NAMALWA (cell line): ENCODE measurements around the gene FRMPD4.

Experiments
- DNase-seq: peaks from one replicate; pipeline ENCODE4 v3.0.0-alpha.2; 2015; ENCODE audit warnings: low spot score

The FRMPD4 gene

DNA sequence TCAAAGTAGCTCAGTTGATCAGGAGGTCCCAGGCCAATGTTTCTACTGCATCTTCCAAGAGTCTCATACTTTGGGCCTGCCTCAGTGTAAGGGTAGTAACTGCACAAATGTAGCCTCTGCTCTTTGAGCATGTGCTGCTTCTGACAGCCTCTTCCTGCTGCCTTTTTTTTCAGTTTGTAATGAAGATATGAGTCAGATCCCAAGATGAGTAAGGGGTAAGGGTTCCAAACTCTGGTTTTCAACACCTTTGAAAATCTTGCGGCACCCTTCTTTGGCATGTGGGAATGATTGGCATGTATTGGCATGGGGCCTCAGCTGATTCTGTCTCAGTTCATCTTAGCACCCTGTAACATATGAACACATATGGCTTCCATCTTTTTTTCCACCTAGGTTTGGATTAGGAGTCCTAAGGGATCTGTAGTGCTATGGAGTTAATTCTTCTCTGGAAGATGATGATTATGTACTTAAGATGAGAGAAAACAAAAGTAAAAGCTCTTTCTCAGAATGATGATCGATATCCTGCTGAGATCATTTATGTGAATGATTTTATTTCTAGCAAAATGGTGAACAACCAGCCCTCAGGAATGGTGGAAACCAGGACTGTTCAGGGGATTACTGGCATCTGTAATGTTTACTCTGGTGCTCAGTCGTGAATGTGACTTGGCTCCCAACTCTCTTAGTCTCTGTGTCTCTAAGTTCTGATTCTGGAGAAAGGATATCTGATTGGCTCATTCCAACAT is 534.3 kb downstream of the FRMPD4 start:
- DNase-seq, result no peak

DNA sequence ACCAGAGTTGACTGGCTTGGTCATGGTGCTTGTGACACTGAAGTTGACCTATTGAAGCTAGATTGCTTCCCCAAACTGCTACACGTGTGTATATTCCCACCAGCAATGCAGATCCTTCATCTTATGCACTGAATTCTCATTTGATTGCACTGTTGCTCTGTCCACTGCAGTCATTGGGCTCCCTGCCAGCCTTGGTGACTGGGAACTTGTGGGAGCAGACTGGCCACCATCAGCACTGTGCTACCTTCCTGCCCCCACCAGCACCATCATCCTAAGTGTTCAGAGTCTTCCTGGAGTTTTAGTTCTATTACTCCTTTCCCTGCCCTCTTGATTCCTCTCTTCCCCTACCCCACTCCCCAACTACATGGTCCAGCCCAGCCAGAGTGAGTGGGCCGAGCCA is 535.2 kb downstream of the FRMPD4 start:
- DNase-seq, result no peak

DNA sequence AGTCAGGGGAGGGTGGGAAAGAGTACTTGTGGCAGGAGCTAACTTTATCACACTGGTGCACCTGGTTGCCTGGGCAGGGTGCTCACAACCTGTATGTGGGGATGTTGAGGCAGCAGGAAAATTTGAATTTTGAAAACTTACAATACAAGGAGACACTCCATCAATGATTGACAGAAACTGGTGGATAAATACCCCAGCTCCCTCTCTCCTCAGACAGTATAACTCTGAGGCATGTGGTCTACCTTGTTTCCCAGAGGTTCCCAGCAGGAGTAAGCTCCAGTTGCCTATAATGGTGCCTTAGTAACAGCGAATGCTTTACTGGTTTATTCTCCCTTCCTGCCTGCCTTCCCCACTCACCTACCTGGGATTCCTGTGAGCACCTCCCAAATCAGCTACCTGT is 541.2 kb downstream of the FRMPD4 start:
- DNase-seq, result no peak

DNA sequence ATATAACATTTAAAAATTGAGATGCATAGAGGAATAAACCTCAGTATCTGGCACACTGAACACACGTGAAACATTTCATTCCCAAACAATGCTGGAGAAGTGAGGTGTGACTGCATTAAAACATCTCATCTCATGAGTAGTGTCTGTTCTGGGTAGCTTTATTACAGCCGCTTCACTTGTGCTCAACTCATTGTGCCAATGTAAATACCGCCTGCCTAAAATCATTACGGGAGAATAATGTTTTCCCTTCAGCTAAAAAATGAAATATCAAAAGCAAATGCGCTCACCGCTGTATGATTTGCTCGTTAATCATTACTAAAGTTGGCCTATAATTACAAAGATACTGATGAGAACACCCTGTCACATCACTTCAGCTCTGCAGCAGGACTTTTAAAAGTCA is 542.8 kb downstream of the FRMPD4 start:
- DNase-seq, result no peak

DNA sequence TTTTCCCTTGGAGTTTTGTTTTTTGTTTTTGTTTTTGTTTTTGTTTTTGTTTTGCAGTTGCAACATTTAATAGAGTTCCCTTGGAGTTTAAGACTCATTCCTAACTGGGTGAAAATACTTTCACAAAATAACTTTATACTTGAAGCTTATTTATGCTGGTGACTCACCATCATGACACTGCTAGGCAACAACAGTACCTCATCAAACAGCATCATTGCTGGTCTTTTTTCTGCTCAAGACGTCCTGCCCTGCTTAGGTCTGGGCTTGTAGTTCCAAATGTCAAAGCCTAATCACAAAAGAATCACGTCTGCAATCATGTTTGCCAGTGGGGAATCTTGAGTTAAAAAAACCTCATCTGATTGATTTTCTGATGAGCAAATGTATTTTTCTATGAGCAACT is 547.3 kb downstream of the FRMPD4 start:
- DNase-seq, result no peak

DNA sequence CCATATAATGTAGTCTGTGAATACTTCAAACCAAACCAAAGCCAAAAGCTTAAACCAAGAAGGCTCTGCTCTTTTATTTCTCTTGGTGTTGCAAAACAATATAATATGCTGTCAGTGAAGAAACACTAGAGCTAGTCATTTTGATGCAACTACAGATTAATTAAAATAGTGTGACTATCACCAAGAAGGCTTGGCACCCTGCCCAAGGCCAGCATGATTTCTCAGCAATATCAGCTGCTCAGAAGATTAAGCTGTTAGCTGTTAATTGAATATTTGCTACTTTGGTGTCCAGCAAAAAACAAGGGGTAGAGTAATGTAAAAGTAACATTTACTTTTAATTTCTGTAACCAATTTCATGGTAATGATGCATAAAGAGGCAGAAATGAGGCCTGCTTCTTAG is 548.1 kb downstream of the FRMPD4 start:
- no peak for DNase-seq

DNA sequence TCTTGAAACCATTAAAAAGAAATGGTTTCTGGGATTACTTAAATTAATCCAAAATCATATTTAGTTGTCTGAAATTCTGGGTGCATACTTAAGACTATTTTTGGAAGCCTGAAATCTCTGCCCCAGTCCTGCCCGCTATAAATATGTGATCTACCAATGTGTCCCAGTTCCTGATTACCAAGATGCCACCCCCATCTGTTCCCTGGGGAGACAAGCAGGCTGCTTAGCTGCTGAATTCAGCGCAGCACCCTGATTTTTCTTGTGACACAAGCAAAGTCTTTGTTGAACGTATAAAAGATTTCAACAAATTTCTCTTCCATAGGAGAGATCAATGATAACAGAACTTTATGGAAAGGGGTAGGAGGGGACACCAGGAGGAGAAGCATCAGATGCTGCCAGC is 552.4 kb downstream of the FRMPD4 start:
- no peak for DNase-seq

DNA sequence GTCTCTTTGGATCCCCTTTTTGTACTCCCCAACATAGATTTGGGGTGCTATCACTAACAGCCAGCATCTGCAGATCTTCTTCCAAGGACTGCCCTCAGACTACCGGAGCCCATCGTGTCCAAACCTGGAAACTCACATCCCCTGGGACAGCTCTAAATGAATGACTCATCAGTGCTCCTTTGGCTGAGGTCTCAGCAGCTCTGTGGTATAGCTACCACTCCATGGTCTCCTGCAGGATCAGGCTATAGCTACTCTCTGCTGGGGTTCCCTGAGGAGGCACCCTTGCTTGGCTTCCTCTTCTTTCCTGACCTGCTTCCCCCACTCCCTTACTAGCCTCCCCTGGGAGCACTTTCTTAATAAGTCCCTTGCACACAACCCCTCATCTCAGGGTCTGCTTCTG is 555.5 kb downstream of the FRMPD4 start:
- no peak for DNase-seq

DNA sequence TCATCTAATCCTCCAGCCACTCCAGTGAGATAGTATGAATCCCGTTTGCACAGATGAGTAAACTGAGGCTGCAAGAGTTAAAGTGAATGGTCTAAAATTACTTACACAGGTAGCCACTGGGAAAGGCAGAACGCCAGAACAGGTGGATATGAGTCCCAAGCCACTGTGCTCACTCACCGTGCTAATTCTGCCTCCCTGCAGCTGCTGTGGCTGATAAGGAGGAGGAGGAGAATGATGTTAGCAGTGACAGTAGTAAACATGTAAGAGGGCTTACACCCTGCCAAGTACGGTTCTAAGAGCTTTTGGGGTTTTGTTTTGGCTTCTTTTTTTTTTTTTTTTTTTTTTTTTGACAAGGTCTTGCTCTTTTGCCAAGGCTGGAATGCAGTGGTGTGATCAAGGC is 562.5 kb downstream of the FRMPD4 start:
- DNase-seq, result no peak

DNA sequence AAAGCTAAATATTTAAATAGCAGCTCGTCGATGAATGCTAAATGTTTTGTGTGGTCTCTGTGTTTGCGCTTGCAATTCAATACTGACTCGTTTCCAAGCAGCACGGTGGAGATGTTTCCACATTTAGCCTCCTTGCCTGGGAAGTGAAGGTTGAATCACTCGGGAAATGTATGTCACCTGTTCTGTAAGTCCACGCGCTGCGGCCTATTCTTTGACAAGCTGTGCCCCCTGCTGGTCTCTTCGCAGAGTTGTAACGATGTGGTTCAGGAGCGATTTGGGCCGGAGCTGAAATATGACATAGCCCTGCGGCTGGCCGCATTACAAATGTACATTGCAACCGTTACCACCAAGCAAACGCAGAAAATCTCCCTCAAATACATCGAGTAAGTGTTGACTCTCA is 563.4 kb downstream of the FRMPD4 start:
- peak; percentile 67 for DNase-seq

DNA sequence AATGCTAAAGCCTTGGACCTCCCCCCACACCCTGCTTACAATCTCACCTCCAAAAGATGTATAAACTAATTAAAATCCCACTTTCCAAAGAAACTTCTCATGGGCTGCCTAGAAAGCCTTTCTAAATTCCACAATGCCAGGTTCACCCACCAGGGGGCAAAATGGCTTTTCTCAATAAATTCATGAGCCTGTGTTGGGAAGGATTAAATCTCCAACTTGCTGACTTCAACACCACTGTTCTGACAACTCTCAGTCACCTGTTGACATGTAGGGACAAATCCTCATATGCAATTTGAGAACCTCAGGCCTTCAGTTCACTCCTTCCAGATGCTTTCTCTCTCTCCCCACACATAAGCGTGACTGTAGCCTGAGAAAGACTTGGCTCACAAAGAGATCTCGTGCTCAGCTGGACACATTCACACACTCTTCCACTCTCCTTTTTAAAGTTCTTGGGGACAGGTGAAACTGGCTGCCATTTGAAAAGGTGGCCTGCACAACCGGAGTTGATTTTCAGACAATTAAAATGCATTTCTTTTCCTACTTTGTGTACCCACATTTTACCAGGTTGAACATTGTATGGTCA is 564.3 kb downstream of the FRMPD4 start:
- peak; percentile 35 for DNase-seq

DNA sequence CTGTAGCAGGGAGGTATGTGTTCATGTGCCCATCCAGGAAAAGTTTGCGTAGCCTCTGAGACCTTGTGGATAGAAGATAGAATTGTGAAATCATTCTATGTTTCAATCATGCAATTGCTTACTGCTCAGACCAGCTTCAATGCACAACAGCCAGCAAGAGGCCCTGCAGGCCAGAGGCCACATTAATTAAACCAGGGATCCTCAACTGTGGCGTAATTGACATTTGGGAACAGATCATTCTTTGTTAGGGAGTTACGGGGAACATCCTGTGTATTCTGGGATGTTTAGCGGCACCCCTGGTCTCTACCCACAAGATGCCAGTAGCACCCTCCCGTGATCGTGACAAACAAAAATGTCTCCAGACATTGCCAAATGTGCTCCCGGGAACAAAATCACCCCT is 566.4 kb downstream of the FRMPD4 start:
- no peak for DNase-seq

DNA sequence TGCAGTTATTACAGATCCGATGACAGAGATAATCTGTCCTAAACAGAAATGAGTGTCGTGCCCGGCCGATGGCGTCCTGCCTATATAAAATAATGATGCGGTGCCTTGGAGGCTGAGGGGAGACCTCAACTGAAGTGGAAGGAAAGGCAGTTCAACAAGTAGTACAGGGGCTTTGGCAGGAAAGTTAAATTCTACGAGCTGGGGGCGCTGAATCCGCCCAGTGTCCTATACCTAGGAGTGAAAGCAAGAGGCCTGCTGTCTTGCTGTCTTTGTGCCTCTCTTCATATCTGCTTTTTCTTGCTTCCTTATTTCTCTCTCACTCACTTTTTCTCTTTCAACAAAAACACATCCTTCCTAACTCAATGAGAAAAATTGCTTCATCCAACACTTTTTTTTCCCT is 570.8 kb downstream of the FRMPD4 start:
- DNase-seq, result no peak

DNA sequence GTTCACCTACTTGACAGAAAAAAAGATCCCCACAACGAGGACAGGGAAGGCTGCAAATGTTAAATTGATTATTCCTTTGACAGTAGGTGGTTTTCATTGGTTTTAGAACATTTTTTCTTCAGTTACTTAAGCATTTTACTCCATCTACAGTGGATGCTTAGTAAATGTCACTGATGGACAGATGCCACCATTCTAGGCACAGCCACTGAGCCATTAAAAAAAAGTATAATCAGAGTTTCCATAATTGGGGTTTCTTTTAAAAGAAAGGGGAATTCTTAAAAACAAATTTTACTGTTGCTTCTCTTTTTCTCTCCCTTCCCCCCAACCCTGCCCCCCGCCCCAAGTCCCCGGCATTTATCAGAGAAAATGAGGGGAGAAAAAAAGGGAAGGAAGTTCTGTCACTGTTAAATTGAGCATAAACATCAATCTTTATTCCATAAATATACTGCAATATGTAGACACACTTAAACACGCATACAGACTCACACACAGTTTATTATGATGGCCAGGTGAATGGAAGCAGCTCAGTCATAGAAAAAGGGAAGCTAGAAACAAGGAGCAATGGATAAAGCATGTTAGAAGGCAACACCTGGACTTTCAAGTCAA is 573.3 kb downstream of the FRMPD4 start:
- no peak for DNase-seq

DNA sequence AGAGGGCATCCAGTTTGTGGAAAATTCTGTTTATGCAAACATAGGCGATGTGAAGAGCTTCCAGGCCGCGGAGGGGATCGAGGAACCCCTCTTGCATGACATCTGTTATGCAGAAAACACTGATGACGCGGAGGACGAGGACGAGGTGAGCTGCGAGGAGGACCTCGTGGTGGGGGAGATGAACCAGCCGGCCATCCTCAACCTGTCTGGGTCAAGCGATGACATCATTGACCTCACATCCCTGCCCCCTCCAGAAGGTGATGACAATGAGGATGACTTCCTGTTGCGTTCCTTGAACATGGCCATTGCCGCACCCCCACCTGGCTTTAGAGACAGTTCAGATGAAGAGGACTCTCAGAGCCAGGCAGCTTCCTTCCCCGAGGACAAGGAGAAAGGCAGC is 578.3 kb downstream of the FRMPD4 start:
- DNase-seq, result no peak

DNA sequence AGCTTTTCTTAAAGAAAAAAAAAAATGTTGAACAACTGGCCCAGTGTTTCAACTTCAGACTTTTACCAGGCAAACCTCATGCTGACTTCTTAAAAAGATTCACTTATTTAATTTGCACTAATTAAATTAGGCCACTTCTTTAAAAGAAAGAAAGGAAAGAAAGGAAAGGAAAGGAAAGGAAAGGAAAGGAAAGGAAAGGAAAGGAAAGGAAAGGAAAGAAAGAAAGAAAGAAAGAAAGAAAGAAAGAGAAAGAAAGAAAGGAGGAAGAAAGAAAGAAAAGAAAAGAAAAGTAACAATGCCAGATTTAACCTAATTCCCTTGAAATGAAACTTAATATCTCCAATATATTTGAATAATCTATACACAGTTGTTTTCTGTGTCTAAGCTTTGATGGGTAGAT is 581.6 kb downstream of the FRMPD4 start:
- DNase-seq, result no peak

DNA sequence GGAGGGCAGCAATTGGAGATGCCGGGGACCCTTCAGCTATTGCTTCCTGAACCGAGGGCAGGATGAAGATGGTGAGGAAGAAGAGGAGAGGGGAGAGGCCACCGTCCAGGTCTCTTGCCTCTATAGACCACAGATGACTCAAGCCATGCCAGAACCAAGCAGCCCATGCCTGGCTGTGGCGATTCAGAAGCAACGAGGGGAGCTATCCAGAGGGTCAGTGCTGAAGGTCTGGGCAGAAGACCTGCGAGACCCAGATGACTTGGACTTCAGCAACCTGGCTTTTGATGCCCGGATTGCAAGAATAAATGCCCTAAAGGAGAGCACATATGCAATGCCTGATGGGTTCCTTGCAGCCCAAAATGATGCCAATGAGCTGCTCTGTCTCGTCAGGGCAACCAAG is 582.8 kb downstream of the FRMPD4 start:
- DNase-seq, result no peak

DNA sequence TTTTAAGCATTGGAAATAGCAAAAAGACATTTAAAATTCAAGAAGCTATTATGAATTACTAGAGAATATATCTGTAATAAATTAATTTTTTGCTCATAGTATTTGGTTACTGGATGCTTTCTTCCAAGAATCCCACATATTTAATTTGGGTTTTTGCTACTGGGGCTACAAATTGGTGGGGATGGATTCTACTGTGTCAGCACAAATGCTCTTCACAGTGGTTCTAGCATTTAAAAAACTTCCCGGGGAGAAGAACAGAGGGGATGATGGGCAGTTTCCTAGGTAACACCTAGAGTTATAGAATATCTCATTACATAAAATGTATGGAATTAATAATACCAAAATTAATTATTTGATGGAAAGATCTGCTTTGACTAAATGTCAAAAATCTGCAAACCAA is 584.0 kb downstream of the FRMPD4 start:
- no peak for DNase-seq

DNA sequence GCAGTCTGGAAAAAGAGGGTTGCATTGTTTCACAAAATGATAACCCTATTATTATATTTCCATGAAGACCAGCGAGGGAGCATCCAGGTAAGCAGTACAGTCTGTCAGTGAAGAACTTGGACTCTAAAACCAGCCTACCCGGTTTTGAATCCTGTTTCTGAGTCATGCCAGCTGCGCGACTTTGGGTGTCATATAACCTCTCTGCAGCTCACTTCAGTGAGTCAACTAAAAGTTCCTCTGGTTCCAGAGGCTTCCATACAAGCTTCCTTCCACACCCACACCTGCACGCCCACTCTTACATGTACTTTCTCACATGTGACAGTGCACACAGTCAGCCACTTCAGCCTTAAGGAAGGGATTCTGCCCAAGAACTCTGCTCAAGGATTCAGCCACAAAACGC is 603.1 kb downstream of the FRMPD4 start:
- DNase-seq, result no peak

DNA sequence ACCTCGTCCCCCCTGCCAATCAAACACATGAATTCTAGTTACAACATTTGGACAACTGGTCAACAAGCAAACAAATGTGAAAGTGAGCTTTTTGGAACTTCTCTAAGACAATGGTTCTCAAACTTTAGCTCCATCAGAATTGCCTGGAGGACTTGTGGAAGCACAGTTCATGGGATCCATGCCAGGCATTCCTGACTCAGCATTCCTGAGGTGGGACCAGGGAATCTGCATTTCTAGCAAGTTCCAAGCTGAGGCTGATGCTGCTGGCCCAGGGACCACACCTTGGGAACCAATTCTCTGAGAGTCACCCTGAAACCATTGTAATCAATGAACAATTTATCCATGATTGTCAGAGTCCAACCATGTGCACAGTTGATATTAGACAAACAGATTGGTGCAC is 609.2 kb downstream of the FRMPD4 start:
- DNase-seq, result no peak

DNA sequence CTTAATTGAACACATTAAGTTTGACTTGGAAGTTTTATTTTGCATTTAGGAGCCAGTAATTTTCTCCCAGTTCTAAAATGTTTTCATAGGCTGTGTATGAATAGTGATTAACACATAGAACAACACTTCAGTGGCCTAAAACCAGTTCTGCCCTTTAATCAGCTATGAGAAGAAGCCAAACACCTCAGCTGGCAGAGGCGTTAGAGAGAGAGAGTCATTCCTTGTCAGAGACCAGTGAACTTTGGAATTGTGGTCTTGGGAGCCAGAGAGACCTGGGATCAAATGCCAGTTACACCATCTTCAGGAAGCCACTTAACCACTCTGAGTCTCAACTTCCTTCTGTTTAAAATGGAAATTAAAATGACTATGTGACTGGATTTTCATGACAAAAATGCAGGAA is 613.6 kb downstream of the FRMPD4 start:
- no peak for DNase-seq

DNA sequence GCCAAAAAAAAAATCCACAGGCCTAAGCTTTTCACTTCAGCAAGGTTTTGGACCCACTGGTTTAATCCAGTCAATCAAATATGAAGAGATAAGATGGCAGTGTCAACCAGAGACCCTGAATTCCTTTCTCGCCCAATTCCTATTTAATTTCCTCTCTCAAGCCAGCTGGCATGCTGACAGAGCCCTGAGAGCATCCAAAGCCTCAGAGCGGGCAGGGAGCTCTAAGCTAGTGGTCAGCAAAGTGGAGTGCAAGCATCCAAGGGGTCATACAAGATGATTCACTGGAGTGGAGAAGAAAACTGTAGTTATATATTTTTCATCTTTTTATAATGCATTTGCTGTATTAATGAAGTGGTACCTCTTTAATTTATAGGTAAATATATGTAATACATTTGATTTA is 615.1 kb downstream of the FRMPD4 start:
- DNase-seq, result no peak

DNA sequence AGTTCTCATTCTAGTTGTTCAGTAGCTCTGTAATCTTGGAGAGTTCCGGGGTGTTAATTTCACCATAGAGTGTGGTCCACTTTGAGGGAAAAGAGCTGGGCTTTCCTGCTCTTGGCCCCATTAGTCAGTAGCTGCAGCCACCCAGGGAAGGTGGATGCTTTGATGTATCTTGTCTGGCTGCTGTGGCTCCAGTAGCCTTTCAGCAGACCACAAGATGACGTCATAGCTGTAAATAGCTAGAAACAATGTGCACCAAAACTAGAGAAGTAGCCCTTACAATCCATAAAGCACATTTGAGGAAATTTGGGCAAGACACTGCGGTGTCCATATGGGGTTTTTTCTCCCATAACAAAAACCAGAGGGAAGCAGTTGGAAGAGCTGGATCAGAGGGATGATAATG is 620.0 kb downstream of the FRMPD4 start:
- DNase-seq, result no peak

DNA sequence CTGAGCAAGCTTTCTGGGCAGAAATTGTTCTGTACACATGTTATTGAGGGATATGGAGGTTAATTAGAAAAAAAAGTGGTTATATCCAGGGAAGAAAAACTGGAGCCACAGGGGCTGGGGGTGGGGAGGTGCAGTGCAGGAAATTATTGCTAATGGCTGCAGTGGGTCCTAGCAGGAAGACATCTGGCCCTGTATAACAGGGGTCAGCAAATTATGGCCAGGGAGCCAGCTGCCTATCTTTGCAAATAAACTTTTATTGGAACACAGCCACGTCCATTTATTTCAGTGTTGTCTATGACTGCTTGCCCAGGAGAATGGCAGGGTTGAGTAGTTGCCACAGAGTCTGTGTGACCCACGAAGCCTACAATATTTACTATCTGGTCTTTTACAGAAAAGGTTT is 629.6 kb downstream of the FRMPD4 start:
- DNase-seq, result no peak
